ENCODE results near the gene KCNJ9.
A peak's percentile ranks its signal among the peaks of the same experiment; 100 is the strongest.

Gene KCNJ9

GRCh38 chr1:160066829-160067745, 14.3 kb upstream of the KCNJ9 start:
- no peak for DNase-seq

- no peak for DNase-seq
Measured at GRCh38 chr1:160068225-160068624, 13.1 kb upstream of the KCNJ9 start.

- no peak for DNase-seq
Measured at GRCh38 chr1:160069460-160070231, 11.7 kb upstream of the KCNJ9 start, which contains the start of gene KCNJ10. TSS of gene KCNJ10 (minus strand) at chr1:160070160. CDS start at chr1:160042532, 27,628 bp downstream.

DNA sequence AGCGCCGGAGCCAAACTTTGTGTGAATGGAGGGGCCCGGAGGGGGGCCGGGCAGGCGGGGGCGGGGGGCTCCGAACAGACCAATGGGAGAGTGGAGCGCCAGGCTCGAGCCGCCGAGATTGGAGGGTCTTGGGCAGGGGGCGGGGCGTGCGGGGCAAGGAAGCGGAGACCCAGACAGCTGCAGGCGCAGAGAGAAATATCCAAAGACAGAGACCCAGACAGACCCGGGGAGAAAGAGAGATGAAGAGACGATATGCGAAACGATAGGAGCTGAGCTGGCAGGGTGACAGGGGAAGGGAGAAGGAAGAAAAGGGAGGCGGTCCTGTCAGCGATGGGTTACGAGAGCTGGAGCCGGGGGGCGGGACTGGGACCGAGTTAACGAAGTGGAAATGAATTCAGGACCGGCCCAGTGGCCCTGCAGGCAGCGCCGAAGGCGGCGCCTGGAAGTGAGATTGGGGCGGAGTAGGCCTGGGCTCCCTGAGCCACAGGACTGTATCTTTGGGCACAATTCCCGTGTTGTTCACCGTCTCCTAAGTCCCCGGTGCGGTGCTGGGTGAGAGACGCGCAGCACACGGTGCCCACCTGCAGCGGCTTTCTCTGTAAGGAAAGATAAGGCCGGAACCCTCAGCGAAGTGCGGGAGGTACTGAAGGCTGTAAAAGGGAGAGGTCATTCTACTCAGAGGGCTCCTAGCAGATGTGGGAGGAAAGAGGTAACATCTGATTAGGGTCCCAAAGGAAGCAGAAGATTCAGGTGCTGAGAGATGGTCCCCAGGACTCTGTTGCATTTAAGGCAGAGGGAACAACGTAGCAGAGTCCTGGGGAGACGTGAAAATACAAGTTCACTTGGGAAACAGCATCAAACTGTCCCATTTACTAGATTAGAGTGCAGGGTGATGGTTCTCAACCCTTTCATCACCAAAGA, 10.8 kb upstream of the KCNJ9 start:
- DNase-seq = peak; percentile 82

DNA sequence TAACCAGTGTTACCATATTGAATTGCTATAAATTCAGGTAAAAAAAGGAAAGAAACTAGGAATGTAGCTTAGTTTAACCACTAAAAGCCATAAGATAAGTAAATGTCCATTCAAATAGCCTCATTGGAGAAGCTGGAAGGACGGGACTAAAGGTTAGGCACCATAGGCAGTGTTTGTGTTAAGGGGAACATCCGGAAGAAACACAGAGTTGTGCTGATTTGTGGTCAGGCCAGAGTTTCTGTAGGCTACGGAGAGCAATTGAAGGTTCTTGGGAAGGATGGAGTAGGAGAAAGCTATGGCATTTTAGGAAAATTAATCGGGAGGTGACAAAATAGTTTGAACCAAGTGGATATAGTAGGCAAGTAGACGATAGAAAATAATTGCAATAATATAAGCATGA, 10.0 kb upstream of the KCNJ9 start:
- DNase-seq = no peak

DNA sequence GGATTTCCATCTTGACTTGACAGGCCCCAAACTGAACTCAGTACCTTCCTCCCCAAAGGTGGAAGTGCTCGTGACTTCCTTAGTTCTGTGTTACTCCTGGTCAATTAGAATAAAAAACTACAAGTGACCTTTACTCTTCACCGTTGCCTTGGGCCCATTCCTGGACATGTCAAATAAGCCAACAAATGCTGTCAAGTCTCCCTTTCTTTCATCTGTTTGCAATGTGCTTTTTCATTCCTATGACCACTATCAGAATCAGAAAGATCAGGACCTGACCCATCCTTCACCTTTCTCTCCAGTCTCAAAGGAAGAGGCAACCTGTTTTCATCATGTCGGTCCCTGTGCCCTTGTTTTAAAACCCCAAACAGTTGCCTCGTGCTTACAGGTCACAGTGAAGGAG, 6.5 kb upstream of the KCNJ9 start:
- no peak for DNase-seq

DNA sequence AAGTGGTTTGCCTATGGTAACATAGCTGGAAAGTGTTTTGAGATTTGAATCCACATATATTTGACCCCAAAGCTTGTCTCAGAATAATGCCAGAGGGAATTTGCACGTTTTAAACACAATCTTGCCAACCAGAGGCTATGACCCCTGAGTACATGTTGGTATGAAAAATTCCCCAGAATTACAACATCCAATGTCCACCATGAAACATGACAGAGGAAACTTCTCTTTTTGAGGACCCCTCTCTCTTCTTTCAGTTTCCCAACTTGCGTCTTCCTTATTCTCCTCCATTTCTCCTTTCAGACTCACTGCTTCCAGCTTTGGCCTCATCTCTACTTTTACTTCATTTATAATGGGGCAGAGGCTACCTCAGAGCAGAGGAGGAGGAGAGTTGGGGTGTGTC, 5.5 kb upstream of the KCNJ9 start:
- no peak for DNase-seq

DNA sequence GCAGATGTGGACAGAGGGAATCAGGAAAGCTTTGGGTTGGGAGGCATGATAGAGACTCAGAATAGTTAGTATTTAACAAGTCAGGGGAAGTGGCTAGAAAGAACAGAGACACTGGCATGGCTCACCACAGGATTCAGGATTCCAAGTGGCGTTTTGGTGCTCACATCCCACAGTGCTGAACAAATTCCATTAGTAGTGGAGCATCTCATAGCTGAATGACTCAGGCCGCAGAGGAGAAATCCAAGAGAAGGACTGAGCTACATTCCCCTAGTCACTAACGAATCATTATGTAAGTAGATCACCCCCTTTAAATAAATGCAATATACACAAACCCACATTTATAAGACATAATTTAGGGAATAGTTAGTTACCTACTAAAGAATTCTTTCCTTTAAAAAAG, 5.0 kb upstream of the KCNJ9 start:
- no peak for DNase-seq

DNA sequence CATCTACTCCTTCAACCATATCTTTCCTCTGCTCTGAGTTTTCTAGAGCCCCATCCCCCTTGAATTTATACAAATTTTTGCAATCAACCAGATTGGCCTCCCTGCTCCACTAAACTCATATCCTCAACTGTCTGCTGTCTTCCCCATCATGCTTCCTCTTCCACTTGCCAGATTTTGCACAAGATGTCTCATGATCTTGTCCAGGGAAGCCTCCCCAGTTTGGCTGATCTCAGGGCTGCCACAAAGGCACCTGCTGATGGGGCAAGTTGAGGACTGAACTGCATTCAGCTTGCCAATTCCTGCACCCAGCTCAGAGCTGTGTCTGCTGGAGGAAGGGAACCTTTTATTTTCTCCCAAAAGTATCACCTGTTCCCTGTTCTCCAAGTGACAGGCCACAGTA, 3.9 kb upstream of the KCNJ9 start:
- no peak for DNase-seq

- DNase-seq = no peak
Measured at GRCh38 chr1:160078512-160079195, 2.7 kb upstream of the KCNJ9 start.

- DNase-seq = no peak
Measured at GRCh38 chr1:160079448-160079847, 1.9 kb upstream of the KCNJ9 start.

DNA sequence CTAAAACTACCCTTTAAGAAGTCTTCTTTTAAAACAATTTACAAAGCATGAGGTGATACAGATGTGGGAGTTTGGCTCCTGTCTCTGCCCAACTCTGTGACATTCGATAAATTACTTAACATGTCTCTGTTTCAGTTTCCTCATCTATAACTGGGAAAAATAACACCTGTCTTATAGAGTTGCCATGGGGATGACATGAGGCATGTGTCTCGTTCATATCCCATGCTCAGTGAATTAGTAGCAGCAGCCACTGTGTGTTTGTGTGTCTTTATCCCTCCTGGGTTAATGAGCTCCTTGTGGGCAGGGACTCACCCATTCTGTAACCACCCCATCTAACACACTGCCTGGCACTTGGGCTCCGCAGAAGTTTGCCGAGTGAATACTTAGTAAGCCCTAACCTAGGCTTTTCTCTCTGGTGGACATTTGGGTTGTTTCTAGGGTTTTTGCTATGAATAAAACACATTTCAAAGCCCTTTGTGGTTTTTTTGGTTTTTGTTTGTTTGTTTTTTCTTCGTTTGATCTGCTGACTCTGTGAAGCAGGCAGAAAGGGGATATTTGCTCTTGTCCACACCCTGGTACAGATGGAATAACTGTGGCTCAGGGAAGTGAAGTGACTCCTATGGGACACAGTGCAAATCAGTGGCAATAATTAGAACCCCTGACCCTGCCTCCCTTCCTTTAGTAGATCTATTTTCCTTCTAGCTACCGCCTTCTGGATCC, 797 bp upstream of the KCNJ9 start:
- no peak for DNase-seq

GRCh38 chr1:160082487-160082886, 1.1 kb downstream of the KCNJ9 start:
- no peak for DNase-seq

- DNase-seq = no peak
Measured at GRCh38 chr1:160082926-160083325, 1.6 kb downstream of the KCNJ9 start.

DNA sequence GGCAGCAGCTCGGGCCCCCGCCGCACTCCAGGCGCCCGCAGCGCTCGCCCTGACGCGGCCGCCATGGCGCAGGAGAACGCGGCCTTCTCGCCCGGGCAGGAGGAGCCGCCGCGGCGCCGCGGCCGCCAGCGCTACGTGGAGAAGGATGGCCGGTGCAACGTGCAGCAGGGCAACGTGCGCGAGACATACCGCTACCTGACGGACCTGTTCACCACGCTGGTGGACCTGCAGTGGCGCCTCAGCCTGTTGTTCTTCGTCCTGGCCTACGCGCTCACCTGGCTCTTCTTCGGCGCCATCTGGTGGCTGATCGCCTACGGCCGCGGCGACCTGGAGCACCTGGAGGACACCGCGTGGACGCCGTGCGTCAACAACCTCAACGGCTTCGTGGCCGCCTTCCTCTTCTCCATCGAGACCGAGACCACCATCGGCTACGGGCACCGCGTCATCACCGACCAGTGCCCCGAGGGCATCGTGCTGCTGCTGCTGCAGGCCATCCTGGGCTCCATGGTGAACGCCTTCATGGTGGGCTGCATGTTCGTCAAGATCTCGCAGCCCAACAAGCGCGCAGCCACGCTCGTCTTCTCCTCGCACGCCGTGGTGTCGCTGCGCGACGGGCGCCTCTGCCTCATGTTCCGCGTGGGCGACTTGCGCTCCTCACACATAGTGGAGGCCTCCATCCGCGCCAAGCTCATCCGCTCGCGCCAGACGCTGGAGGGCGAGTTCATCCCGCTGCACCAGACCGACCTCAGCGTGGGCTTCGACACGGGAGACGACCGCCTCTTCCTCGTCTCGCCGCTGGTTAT, 2.8 kb downstream of the KCNJ9 start:
- DNase-seq = peak; percentile 89

- DNase-seq = no peak
Measured at GRCh38 chr1:160084771-160085321, 3.5 kb downstream of the KCNJ9 start.

DNA sequence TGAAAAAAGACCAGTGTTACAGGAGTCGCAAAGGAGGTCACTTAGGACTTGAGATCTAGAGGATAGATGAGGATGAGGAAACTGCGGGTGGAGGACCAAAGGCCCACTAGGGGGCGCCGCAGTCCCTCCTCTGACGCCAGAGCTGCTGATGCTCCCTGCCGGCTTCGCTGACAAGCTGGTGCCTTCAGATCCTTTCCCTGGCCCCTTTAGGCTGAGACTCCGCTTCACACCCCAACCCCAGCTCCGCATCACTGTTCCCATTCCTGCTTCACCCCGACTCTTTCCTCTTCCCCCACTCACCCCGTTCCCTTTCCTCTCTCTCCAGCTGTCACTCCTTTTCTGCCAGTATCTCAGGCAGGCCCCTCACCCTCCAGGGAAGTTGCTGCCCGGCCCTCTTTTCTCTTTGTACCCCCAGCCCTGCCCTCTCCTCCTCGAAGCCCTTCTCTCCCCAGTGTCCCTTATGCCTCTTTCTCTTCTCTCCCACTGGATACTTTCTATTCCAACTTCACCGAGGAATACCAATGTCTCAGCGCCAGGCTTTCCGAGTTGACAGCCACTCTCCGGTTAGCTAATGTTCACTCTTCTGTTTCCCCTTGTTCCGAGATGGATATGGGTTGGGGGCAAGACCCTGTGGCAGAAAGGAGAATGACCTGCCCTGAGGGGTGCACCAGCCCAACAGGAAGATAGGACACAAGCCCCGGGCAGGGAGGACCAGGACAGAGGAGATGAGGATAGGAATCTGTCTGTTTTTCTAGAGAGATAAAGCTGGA, 4.5 kb downstream of the KCNJ9 start:
- DNase-seq = peak; percentile 39

DNA sequence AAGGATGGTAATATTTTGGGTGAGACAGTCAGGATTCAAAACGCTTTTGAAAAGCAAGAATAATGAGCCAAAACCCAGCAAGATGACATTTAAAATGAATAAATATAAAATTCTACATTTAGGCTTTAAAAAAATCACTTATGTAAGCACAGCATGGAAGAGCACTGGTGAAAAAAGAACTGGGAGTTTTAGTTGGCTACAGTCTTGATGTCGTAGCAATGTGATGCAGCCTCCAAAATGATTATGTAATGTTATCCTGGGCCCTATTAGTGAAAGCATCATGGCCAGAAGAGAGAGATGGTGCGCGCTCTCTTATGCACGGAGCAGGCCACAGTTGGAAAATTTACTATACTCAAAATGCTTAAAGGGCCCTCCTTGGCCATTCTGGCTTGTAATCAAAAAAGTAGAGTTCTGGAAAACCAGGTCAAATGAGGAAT, 5.1 kb downstream of the KCNJ9 start:
- no peak for DNase-seq

DNA sequence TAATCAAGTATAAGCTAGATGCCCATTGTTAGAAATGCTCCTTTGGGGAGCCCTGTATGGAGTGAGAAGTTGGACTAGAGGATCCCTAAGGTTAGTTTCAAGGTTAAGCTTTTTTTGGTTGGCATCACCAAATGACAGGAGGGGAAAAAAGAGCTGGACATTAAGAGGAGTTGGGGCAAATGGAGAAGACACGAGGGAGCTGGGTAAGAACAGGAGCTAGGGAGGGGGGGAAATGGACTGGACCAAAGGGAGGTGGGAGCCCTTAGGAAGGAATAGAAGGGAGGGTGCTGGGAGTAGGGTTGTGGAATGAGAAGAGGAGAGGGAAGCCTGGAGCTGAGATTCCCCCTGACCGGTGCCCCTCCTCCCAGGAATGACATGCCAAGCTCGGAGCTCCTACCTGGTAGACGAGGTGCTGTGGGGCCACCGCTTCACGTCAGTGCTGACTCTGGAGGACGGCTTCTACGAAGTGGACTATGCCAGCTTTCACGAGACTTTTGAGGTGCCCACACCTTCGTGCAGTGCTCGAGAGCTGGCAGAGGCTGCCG, 5.9 kb downstream of the KCNJ9 start:
- no peak for DNase-seq

All from right kidney (tissue), 1 donor.